NCI-H2171 treated with DMSO at 0.1 percent for 48 hours (cell line): ENCODE results near the gene FGF22.

Experiments
- DNase-seq: peaks from one replicate; lab custom pipeline; 2025; lab: John Stamatoyannopoulos, UW

Gene FGF22

GRCh38 chr19:644363-644762 is 4.7 kb downstream of the FGF22 start:
- no peak for DNase-seq

GRCh38 chr19:644789-645188 is 5.1 kb downstream of the FGF22 start:
- DNase-seq = no peak

- DNase-seq = no peak
These were observed 6.5 kb downstream of the FGF22 start for GRCh38 chr19:645912-646778.

GRCh38 chr19:646779-647565 is 7.3 kb downstream of the FGF22 start:
- no peak for DNase-seq

- no peak for DNase-seq
These were observed 8.0 kb downstream of the FGF22 start for GRCh38 chr19:647566-648284.

GRCh38 chr19:648305-648704 is 8.6 kb downstream of the FGF22 start:
- no peak for DNase-seq

GRCh38 chr19:648904-649801 is 9.5 kb downstream of the FGF22 start:
- DNase-seq = no peak

GRCh38 chr19:650121-650520 is 10.4 kb downstream of the FGF22 start:
- no peak for DNase-seq

- no peak for DNase-seq
These were observed 11.6 kb downstream of the FGF22 start for GRCh38 chr19:651114-651818.

- DNase-seq = no peak
These were observed 12.3 kb downstream of the FGF22 start for GRCh38 chr19:651991-652390.

- no peak for DNase-seq
These were observed 13.0 kb downstream of the FGF22 start for GRCh38 chr19:652467-653389.

GRCh38 chr19:653425-653824 is 13.7 kb downstream of the FGF22 start:
- DNase-seq = no peak

- DNase-seq = no peak
These were observed 16.0 kb downstream of the FGF22 start for GRCh38 chr19:655691-656090.

- no peak for DNase-seq
These were observed 17.3 kb downstream of the FGF22 start for GRCh38 chr19:656751-657559.

GRCh38 chr19:657611-658010 is 17.9 kb downstream of the FGF22 start:
- no peak for DNase-seq

GRCh38 chr19:658059-658839 is 18.6 kb downstream of the FGF22 start:
- DNase-seq = no peak

- no peak for DNase-seq
These were observed 19.5 kb downstream of the FGF22 start for GRCh38 chr19:658916-659839.
